Measurements from ENCODE around the gene IFT27.

The IFT27 gene

GRCh38 chr22:36775964-36776669 lies at the start of gene IFT27:
Gene IFT27, minus strand, starts transcription at chr22:36776119. Its CDS starts 412 bp downstream, at chr22:36775707.
- Mint-ChIP-seq H3K9me3 (ENCODE audit: low read depth) (no peaks in the 10 kb centered on the region), H3K4me3 (peak within 1 kb of the TSS; percentile 91), H3K27ac (peak within 1 kb of the TSS; percentile 97), H3K4me1 (ENCODE audit: low read depth) (peaks cover 29% of the 10 kb centered on the region), H3K36me3 (peaks cover 6% of the 10 kb centered on the region), H3K27me3 (no peaks in the 10 kb centered on the region)

DNA sequence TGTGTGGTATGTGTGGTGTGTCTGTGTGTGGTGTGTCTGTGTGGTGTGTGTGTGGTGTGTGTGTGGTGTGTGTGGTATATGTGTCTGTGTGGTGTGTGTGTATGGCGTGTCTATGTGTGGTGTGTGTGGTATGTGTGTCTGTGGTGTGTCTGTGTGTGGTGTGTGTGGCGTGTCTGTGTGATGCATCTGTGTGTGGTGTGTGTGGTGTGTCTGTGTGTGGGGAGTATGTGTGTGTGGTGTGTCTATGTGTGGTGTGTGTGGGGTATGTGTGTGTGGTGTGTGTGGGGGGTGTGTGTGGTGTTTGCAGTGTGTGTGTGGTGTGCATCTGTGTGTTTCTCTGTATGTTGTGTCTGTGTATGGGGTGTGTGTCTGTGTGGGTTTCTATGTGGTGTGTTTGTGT lies 48.7 kb upstream of the IFT27 start:
- Mint-ChIP-seq H3K9me3 (ENCODE audit: low read depth) (no peaks in the 10 kb centered on the region), H3K4me3 (no peak overlapping the region), H3K27me3 (peaks cover 37% of the 10 kb centered on the region), H3K4me1 (ENCODE audit: low read depth) (peaks cover 6% of the 10 kb centered on the region), H3K36me3 (no peaks in the 10 kb centered on the region), H3K27ac (peak overlapping the region; percentile 2)

GRCh38 chr22:36823186-36823839 lies 47.4 kb upstream of the IFT27 start:
- Mint-ChIP-seq H3K27me3 (peaks cover 35% of the 10 kb centered on the region), H3K9me3 (ENCODE audit: low read depth) (no peaks in the 10 kb centered on the region), H3K36me3 (no peaks in the 10 kb centered on the region), H3K4me3 (no peak overlapping the region), H3K27ac (no peak overlapping the region), H3K4me1 (ENCODE audit: low read depth) (no peaks in the 10 kb centered on the region)

DNA sequence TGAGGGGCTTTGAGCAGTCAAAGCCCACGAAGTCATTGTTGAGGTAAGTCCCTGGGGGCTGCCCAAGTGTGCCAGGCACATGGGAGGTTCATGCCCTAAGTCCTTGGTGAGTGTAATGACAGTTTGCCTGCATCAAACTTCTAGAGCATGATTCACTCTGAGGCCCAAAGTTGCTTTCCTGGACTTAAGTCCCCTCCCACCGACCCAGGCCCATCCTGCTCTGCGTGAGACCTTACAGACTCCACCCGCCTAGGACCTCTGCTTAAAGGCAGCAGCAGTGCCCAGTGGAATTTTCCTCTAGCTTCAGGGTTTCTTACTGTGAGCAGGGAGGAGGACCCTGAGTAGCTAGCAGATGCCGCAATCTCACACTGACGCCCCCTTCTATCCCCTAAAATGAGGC lies 46.7 kb upstream of the IFT27 start:
- no peaks in the 10 kb centered on the region for H3K36me3 Mint-ChIP-seq
- peaks cover 4% of the 10 kb centered on the region for H3K4me1 Mint-ChIP-seq (ENCODE audit: low read depth)
- H3K4me3 Mint-ChIP-seq = no peak overlapping the region
- no peaks in the 10 kb centered on the region for H3K9me3 Mint-ChIP-seq (ENCODE audit: low read depth)
- H3K27me3 Mint-ChIP-seq = peaks cover 39% of the 10 kb centered on the region
- no peak overlapping the region for H3K27ac Mint-ChIP-seq

DNA sequence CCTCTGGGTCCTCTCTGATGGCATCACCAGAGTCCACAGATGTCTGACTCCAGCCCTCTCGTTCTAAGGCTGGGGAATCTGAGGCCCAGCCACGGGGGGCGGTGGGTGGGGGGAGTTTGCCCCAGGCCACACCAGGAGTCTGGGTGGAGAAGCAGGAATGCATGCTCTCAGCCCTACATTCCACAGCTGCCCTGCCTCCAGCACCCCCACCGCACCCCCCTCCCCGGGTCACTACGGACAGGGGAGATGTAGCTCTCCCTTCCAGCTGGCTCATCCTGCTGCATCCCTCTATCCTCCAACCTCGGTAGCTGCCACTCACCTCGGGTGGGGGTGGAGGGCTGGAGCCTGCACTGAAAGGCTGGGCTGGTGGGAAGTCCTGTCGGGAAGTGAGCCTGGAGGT lies 43.2 kb upstream of the IFT27 start:
- Mint-ChIP-seq H3K4me3 (no peak overlapping the region), H3K4me1 (ENCODE audit: low read depth) (peaks cover 11% of the 10 kb centered on the region), H3K9me3 (ENCODE audit: low read depth) (no peaks in the 10 kb centered on the region), H3K27ac (no peak overlapping the region), H3K36me3 (no peaks in the 10 kb centered on the region), H3K27me3 (peaks cover 37% of the 10 kb centered on the region)

DNA sequence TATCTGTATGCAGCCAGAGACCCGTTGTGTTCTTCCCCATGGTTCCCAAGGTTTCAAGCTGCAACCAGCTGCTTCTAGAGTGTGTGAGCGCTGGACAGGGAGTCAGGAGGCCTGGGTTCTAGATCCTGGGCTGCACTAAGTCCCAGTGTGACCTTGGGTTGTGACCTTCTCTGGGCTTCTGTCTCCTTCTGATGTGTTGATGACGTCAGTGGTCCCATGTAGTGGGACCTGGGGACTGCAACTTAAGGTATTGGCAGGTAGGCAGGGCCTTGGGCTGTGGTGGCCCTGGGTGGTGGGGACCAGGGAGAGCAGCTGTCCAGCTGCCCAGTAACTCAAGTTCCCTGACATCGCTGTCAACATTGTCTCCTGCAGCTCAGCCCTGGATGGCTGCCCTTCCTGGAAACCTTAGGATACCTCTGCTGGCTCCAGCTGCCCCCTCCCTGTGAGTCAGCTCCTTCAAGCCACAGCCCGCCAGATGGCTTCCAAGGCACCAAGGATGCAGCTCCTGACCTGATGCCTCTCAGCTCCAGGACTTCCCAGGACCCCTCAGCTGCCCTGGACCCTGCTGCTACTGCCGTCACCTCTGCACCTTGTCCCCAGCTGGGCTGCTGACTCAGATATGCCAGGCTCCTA lies 42.2 kb upstream of the IFT27 start:
- Mint-ChIP-seq H3K27me3 (peaks cover 45% of the 10 kb centered on the region), H3K4me1 (ENCODE audit: low read depth) (peaks cover 11% of the 10 kb centered on the region), H3K36me3 (no peaks in the 10 kb centered on the region), H3K9me3 (ENCODE audit: low read depth) (no peaks in the 10 kb centered on the region), H3K27ac (no peak overlapping the region), H3K4me3 (no peak overlapping the region)

DNA sequence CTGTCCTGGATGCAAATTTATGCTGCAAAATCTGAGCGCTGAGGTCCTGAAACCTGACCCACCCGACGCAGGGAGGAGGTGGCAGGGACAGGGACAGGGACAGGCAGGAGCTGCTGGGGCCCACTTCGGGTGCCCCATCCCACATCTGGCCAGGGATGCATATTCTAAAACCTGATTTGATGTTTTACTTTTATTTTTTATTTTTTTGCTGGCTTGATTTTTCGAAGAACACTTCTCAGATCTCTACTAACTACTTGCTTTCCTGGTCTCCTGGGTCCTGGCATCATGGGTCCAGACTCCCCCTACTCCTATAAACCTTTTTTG lies 41.6 kb upstream of the IFT27 start:
- Mint-ChIP-seq H3K4me1 (ENCODE audit: low read depth) (peaks cover 11% of the 10 kb centered on the region), H3K27me3 (peaks cover 45% of the 10 kb centered on the region), H3K27ac (no peak overlapping the region), H3K4me3 (peak overlapping the region; percentile 63), H3K9me3 (ENCODE audit: low read depth) (no peaks in the 10 kb centered on the region), H3K36me3 (no peaks in the 10 kb centered on the region)

GRCh38 chr22:36816636-36817524 lies 41.0 kb upstream of the IFT27 start, which contains the start of gene PVALB:
Gene PVALB, minus strand, starts transcription at chr22:36817035. Its CDS starts 30 bp downstream, at chr22:36817005.
- H3K4me1 Mint-ChIP-seq (ENCODE audit: low read depth) = peaks cover 11% of the 10 kb centered on the region
- H3K27me3 Mint-ChIP-seq = peaks cover 45% of the 10 kb centered on the region
- H3K36me3 Mint-ChIP-seq = no peaks in the 10 kb centered on the region
- peak within 1 kb of the TSS; percentile 63 for H3K4me3 Mint-ChIP-seq
- no peak within 1 kb of the TSS for H3K27ac Mint-ChIP-seq
- H3K9me3 Mint-ChIP-seq (ENCODE audit: low read depth) = no peaks in the 10 kb centered on the region

GRCh38 chr22:36816339-36816635 lies 40.4 kb upstream of the IFT27 start:
- H3K4me1 Mint-ChIP-seq (ENCODE audit: low read depth) = peaks cover 11% of the 10 kb centered on the region
- H3K4me3 Mint-ChIP-seq = no peak overlapping the region
- H3K36me3 Mint-ChIP-seq = no peaks in the 10 kb centered on the region
- H3K27ac Mint-ChIP-seq = no peak overlapping the region
- H3K9me3 Mint-ChIP-seq (ENCODE audit: low read depth) = no peaks in the 10 kb centered on the region
- H3K27me3 Mint-ChIP-seq = peaks cover 43% of the 10 kb centered on the region

GRCh38 chr22:36815558-36816338 lies 39.8 kb upstream of the IFT27 start:
- peaks cover 39% of the 10 kb centered on the region for H3K27me3 Mint-ChIP-seq
- no peaks in the 10 kb centered on the region for H3K9me3 Mint-ChIP-seq (ENCODE audit: low read depth)
- no peak overlapping the region for H3K27ac Mint-ChIP-seq
- H3K4me3 Mint-ChIP-seq = peak overlapping the region; percentile 35
- no peaks in the 10 kb centered on the region for H3K36me3 Mint-ChIP-seq
- peaks cover 11% of the 10 kb centered on the region for H3K4me1 Mint-ChIP-seq (ENCODE audit: low read depth)

- Mint-ChIP-seq H3K4me3 (no peak overlapping the region), H3K9me3 (ENCODE audit: low read depth) (no peaks in the 10 kb centered on the region), H3K27me3 (peaks cover 35% of the 10 kb centered on the region), H3K4me1 (ENCODE audit: low read depth) (peaks cover 11% of the 10 kb centered on the region), H3K36me3 (no peaks in the 10 kb centered on the region), H3K27ac (no peak overlapping the region)
These were observed 38.9 kb upstream of the IFT27 start for GRCh38 chr22:36814801-36815200.

DNA sequence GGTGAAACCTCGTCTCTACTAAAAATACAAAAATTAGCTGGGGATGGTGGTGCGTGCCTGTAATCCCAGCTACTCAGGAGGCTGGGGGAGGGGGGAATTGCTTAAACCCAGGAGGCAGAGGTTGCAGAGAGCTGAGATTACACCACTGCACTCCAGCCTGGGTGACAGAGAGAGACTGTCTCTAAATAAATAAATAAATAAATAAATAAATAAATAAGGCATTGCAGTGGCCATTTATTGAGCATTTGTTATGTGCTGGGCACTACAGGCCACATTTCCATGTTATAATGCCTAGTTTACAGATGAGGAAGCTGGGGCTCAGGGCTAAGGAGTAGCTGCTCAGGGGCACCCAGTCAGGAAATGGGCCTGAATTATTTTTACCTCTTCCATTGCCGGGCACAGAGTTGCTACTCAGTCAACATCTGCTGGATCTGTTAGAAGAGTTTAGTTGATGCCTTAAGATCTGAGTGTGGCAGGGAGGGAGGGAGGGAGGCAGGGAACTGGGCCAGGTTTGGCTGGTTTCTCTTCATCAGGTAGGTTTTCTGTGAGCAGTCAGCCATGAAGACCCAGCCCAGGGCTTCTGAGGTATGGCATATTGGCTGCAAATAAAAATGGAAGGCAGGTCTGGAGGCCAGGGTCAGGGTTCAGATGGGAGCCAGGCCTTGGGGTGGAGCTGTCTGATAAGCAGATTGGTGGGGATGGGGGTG lies 35.3 kb upstream of the IFT27 start:
- no peak overlapping the region for H3K4me3 Mint-ChIP-seq
- H3K9me3 Mint-ChIP-seq (ENCODE audit: low read depth) = no peaks in the 10 kb centered on the region
- H3K27me3 Mint-ChIP-seq = peaks cover 17% of the 10 kb centered on the region
- no peak overlapping the region for H3K27ac Mint-ChIP-seq
- H3K36me3 Mint-ChIP-seq = no peaks in the 10 kb centered on the region
- peaks cover 25% of the 10 kb centered on the region for H3K4me1 Mint-ChIP-seq (ENCODE audit: low read depth)

DNA sequence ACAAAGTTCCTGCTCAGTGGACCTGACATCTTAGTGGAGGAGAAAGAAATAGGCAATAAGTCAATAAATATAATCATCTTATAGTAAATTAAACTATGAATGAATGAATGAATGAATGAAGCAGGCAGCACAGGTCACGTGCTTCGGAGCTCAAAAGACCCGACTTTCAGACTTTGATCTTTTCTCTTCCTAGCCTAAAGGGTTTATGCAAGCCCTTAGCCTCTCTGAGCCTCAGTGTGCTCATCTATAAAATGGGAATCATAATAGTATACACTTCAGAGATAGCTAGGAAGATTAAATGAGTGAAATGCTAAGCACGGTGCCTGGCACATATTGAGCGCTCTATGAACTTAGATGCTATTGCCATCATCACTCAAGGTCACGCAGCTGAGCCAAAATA lies 33.4 kb upstream of the IFT27 start:
- no peaks in the 10 kb centered on the region for H3K36me3 Mint-ChIP-seq
- no peaks in the 10 kb centered on the region for H3K9me3 Mint-ChIP-seq (ENCODE audit: low read depth)
- peaks cover 21% of the 10 kb centered on the region for H3K4me1 Mint-ChIP-seq (ENCODE audit: low read depth)
- H3K27ac Mint-ChIP-seq = no peak overlapping the region
- peaks cover 8% of the 10 kb centered on the region for H3K27me3 Mint-ChIP-seq
- no peak overlapping the region for H3K4me3 Mint-ChIP-seq

Data from activated naive CD8-positive, alpha-beta T cell (primary cell).